ENCODE data around the gene DYNC2I2. TPM values are rescaled to one million over a fixed set of nuclear protein-coding genes. Genes with fewer than 3 reads are reported as not detected.

The DYNC2I2 gene
- total and polyA plus RNA-seq, 11 donors = 20.5 to 65.7 (median 35.1) TPM

GRCh38 chr9:128614728-128615127, 41.9 kb downstream of the DYNC2I2 start:
- WGBS, 4 donors = 94 to 100% (median 98%) methylated on average over 1 of the region's 1 CpG
- TF ChIP-seq POLR2A (IDR thresholded peaks at IDR 0.05) (no peak), CTCF (IDR thresholded peaks at IDR 0.05) (no peak)
- peaks cover 18 to 100% (median 100%) of the 10 kb centered on the region in 9 donors for H3K36me3 ChIP-seq
- intact Hi-C loops (cut with DNase I) = loop anchor here in 3 of 10 donors (5.0 kb wide), 2 partner anchors 32 to 37 kb away; no protein-coding TSS in a partner anchor
- H3K4me3 ChIP-seq = no peak overlapping the region
- no peaks in the 10 kb centered on the region for H3K9me3 ChIP-seq
- H3K4me1 ChIP-seq = no peaks in the 10 kb centered on the region
- ATAC-seq (no peak), DNase-seq (no peak)
- H3K27me3 ChIP-seq = no peaks in the 10 kb centered on the region
- H3K27ac ChIP-seq = no peak overlapping the region

- H3K27me3 ChIP-seq = no peaks in the 10 kb centered on the region
- H3K4me3 ChIP-seq = no peak overlapping the region
- H3K4me1 ChIP-seq = peaks cover 0 to 17% (median 4%) of the 10 kb centered on the region in 12 donors
- 95 to 96% (median 95%) methylated on average over 12 of the region's 12 CpGs for WGBS, 4 donors
- no peak overlapping the region for H3K27ac ChIP-seq
- TF ChIP-seq CTCF (IDR thresholded peaks at IDR 0.05) (no peak), POLR2A (IDR thresholded peaks at IDR 0.05) (no peak)
- intact Hi-C loops (cut with DNase I) = loop anchor here in 1 of 10 donors (5.0 kb wide), 1 partner anchor 34 kb away; no protein-coding TSS in a partner anchor
- H3K36me3 ChIP-seq = peaks cover 21 to 100% (median 100%) of the 10 kb centered on the region in 9 donors
- H3K9me3 ChIP-seq = no peaks in the 10 kb centered on the region
- DNase-seq (no peak), ATAC-seq (no peak)
Measured at GRCh38 chr9:128611600-128612394, 44.9 kb downstream of the DYNC2I2 start.

DNA sequence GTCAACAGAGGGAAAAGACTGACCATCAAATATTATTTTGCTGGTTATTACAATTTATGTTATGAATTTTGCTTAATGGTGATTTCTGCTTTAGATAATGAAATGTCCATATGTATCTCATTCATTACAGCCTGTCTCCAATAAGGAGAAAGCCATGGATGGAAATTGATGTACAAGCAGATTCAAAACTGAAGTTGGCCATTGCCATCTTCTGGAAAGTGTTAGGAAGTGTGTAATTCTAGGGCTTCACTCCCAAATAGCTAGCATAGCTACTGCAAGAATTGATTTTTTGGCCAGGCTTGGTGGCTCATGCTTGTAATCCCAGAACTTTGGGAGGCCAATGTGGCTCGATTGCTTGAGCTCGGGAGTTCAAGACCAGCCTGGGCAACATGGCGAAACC, 45.8 kb downstream of the DYNC2I2 start:
- intact Hi-C loops (cut with DNase I) = loop anchor here in 1 of 10 donors (5.0 kb wide), 1 partner anchor 34 kb away; no protein-coding TSS in a partner anchor
- Histone ChIP-seq H3K4me3 (no peak overlapping the region), H3K36me3 (peaks cover 16 to 100% (median 99%) of the 10 kb centered on the region in 9 donors), H3K27ac (no peak overlapping the region), H3K27me3 (no peaks in the 10 kb centered on the region), H3K4me1 (peaks cover 0 to 17% (median 4%) of the 10 kb centered on the region in 12 donors), H3K9me3 (no peaks in the 10 kb centered on the region)
- WGBS, 4 donors = 92 to 97% (median 95%) methylated on average over 3 of the region's 3 CpGs
- ATAC-seq (no peak), DNase-seq (no peak)
- TF ChIP-seq POLR2A (IDR thresholded peaks at IDR 0.05) (no peak), CTCF (IDR thresholded peaks at IDR 0.05) (no peak)

- H3K4me3 ChIP-seq = no peak overlapping the region
- peak overlapping the region in 8 of 12 donors; percentile 13 to 76 (median 54) for H3K27ac ChIP-seq
- intact Hi-C loops (cut with DNase I) = loop anchor here in 1 of 10 donors (10.0 kb wide), 1 partner anchor 357 kb away; no protein-coding TSS in a partner anchor
- TF ChIP-seq POLR2A (IDR thresholded peaks at IDR 0.05) (no peak), CTCF (IDR thresholded peaks at IDR 0.05) (peak in 2 of 12 donors; percentile 7 to 13)
- no peaks in the 10 kb centered on the region for H3K27me3 ChIP-seq
- ATAC-seq (peak; percentile 97 to 98 (median 98)), DNase-seq (peak; percentile 80 to 95 (median 85))
- no peaks in the 10 kb centered on the region for H3K9me3 ChIP-seq
- 46 to 67% (median 60%) methylated on average over 14 to 16 of the region's 16 CpGs for WGBS, 4 donors
- H3K36me3 ChIP-seq = peaks cover 8 to 100% (median 98%) of the 10 kb centered on the region in 9 donors
- peaks cover 0 to 17% (median 4%) of the 10 kb centered on the region in 12 donors for H3K4me1 ChIP-seq
Measured at GRCh38 chr9:128607642-128608350, 48.9 kb downstream of the DYNC2I2 start.
